ENCODE measurements around the gene SPHK2.

- no peak for TF ChIP-seq POLR2A (IDR thresholded peaks at IDR 0.05; ENCODE audit: low read length)
- no peak for TF ChIP-seq GATA1 (IDR thresholded peaks at IDR 0.05; ENCODE audit: low read depth, low read length)
Observed at GRCh38 chr19:48623556-48624066, 4.3 kb downstream of the SPHK2 start.
